GM18868 (cell line): ENCODE measurements around the gene TXNDC11.

Source experiments
- ATAC-seq: cut with Tn5 transposase; IDR thresholded peaks from one replicate; pipeline ENCODE4 v1.9.1; 2021; ENCODE audit warnings: mild to moderate bottlenecking, moderate library complexity; ENCODE audit not compliant: unreplicated experiment

TXNDC11 gene

GRCh38 chr16:11665071-11665491 lies 77.6 kb downstream of the TXNDC11 start:
- no peak for ATAC-seq

- ATAC-seq = no peak
Measured at GRCh38 chr16:11662582-11662981, 80.1 kb downstream of the TXNDC11 start.

GRCh38 chr16:11660565-11660964 lies 82.1 kb downstream of the TXNDC11 start:
- no peak for ATAC-seq

GRCh38 chr16:11658896-11659708 lies 83.6 kb downstream of the TXNDC11 start:
- ATAC-seq = no peak

GRCh38 chr16:11657556-11657955 lies 85.1 kb downstream of the TXNDC11 start:
- ATAC-seq = no peak

- ATAC-seq = no peak
Measured at GRCh38 chr16:11655655-11656054, 87.0 kb downstream of the TXNDC11 start.

GRCh38 chr16:11651796-11652195 lies 90.9 kb downstream of the TXNDC11 start:
- no peak for ATAC-seq

GRCh38 chr16:11650641-11651591 lies 91.7 kb downstream of the TXNDC11 start:
- no peak for ATAC-seq

GRCh38 chr16:11649276-11649675 lies 93.4 kb downstream of the TXNDC11 start:
- no peak for ATAC-seq

GRCh38 chr16:11642765-11643116 lies 99.9 kb downstream of the TXNDC11 start:
- no peak for ATAC-seq

GRCh38 chr16:11640987-11641817 lies 101.5 kb downstream of the TXNDC11 start:
- no peak for ATAC-seq

GRCh38 chr16:11639925-11640899 lies 102.4 kb downstream of the TXNDC11 start:
- ATAC-seq = no peak

- no peak for ATAC-seq
Measured at GRCh38 chr16:11639008-11639562, 103.6 kb downstream of the TXNDC11 start.

GRCh38 chr16:11638140-11638539 lies 104.5 kb downstream of the TXNDC11 start:
- ATAC-seq = no peak

GRCh38 chr16:11637320-11637719 lies 105.3 kb downstream of the TXNDC11 start:
- ATAC-seq = no peak

GRCh38 chr16:11636172-11636721 lies 106.4 kb downstream of the TXNDC11 start:
- ATAC-seq = no peak

GRCh38 chr16:11635679-11636171 lies 106.9 kb downstream of the TXNDC11 start:
- ATAC-seq = no peak

- ATAC-seq = no peak
Measured at GRCh38 chr16:11635113-11635652, 107.5 kb downstream of the TXNDC11 start.

GRCh38 chr16:11634312-11634711 lies 108.3 kb downstream of the TXNDC11 start:
- ATAC-seq = no peak
